Prostate gland (tissue), 2 donors: ENCODE data around the gene RNF114. TPM values are rescaled to one million over a fixed set of nuclear protein-coding genes. Genes with fewer than 3 reads are reported as not detected.

Experiments used
- DNase-seq: peaks from one replicate; pipeline ENCODE4 v3.0.0-alpha.2; 2019; ENCODE audit warnings: low spot score
- H3K27ac ChIP-seq, 2 donors: fragments of 200-600 bp; sonication (generic); 2 replicates each; pipeline ENCODE4 v1.5.1; 2017 to 2019
- H3K27me3 ChIP-seq: fragments of 200-600 bp; sonication (generic); replicated peaks from 2 replicates; pipeline ENCODE4 v1.5.1; 2019; ENCODE audit not compliant: insufficient read depth
- H3K36me3 ChIP-seq, 2 donors: fragments of 200-600 bp; sonication (generic); 1 replicate in 1 of 2; 2 replicates in 1 of 2; pipeline versions ENCODE4 v1.5.1 to v1.8.1; 2017 to 2019
- H3K4me1 ChIP-seq: fragments of 200-600 bp; sonication (generic); replicated peaks from 2 replicates; pipeline ENCODE4 v1.5.1; 2019
- H3K4me3 ChIP-seq, 2 donors: fragments of 200-600 bp; sonication (generic); 2 replicates each; pipeline ENCODE4 v1.5.1; 2017 to 2019
- H3K9me3 ChIP-seq: fragments of 200-600 bp; sonication (generic); 2 replicates; pipeline ENCODE4 v1.5.1; 2017
- CTCF ChIP-seq, 4 experiments: fragments of 200-600 bp in 2 of 4; fragments of 450-650 bp in 2 of 4; sonication (generic) in 2 of 4; IDR thresholded peaks; 1 replicate in 3 of 4; 2 replicates in 1 of 4; pipeline ENCODE4 v1.5.1; 2016 to 2019; ENCODE audit warnings: antibody characterized with exemption in 4 of 4, mild to moderate bottlenecking in 2 of 4, moderate library complexity in 2 of 4
- POLR2A ChIP-seq: fragments of 450-650 bp; IDR thresholded peaks from one replicate; pipeline ENCODE4 v1.6.1; 2016; ENCODE audit warnings: antibody characterized with exemption, mild to moderate bottlenecking
- POLR2AphosphoS5 ChIP-seq: sonication (generic); formaldehyde crosslinking; IDR thresholded peaks from one replicate; pipeline ENCODE4 v1.6.1; 2017; ENCODE audit warnings: antibody characterized with exemption
- WGBS: methylation state at CpG from one replicate; pipeline ENCODE4 v1.1.5; 2018; 5-methylcytosine and 5-hydroxymethylcytosine counted together
- intact Hi-C: fragments of 100-400 bp; cut with DNase I; formaldehyde crosslinking; loops from one replicate; pipeline ENCODE4 v1.14.2; 2022
- total RNA-seq, 2 donors: library from RNA; depleted of rRNA; stranded (reverse); fragments of >200 nt; gene quantifications; one replicate each; pipeline ENCODE4 v1.1.0, GENCODE V29; 2016

Gene RNF114
- total RNA-seq, 2 donors from 2014 or later = 166 to 239 TPM

GRCh38 chr20:49889001-49889934, 46.9 kb upstream of the RNF114 start:
- TF ChIP-seq POLR2AphosphoS5 = no peak
- TF ChIP-seq CTCF (IDR thresholded peaks at IDR 0.05) = no peak
- no peak for TF ChIP-seq POLR2A
- Histone ChIP-seq H3K4me1 (peaks cover 16% of the 10 kb centered on the region), H3K9me3 (no peaks in the 10 kb centered on the region), H3K4me3 (no peak overlapping the region), H3K27ac (peak overlapping the region; percentile 3 to 88), H3K36me3 (no peaks in the 10 kb centered on the region), H3K27me3 (no peaks in the 10 kb centered on the region)
- WGBS = 71% methylated on average over 9 of the region's 9 CpGs
- no peak for DNase-seq
- intact Hi-C loops = no loop called here

DNA sequence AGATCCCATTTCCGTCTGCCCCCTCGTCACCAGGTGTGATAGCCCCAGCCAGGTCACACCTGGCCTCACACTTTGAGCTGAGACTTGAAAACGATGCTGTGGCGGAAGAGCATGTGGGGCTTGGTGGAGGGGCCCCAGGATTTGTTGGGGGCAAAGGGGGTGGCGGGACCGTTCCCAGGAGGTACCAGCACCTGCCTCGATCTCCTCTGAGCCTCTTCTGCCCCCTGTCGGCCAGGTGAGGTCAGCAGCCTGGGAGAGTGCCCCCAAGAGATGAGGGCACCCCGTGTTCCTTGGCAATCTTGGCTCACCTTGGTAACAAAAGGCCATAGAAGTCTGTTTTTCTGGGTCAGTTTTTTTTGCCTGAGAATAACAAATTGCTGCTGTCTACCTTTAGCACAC, 46.3 kb upstream of the RNF114 start:
- peaks cover 16% of the 10 kb centered on the region for H3K4me1 ChIP-seq
- H3K36me3 ChIP-seq = no peaks in the 10 kb centered on the region
- no peaks in the 10 kb centered on the region for H3K9me3 ChIP-seq
- H3K4me3 ChIP-seq = no peak overlapping the region
- TF ChIP-seq CTCF (IDR thresholded peaks at IDR 0.05) (peak in 2 of 4 experiments; percentile 16 to 45), POLR2A (no peak), POLR2AphosphoS5 (no peak)
- DNase-seq = no peak
- no peaks in the 10 kb centered on the region for H3K27me3 ChIP-seq
- H3K27ac ChIP-seq = peak overlapping the region in 1 of 2 donors; percentile 88
- intact Hi-C loops = loop anchor here (10.0 kb wide), 1 partner anchor 345 kb away; no protein-coding TSS in a partner anchor
- 67% methylated on average over 9 of the region's 9 CpGs for WGBS

GRCh38 chr20:49890471-49891361, 45.5 kb upstream of the RNF114 start:
- intact Hi-C loops = loop anchor here (10.0 kb wide), 1 partner anchor 346 kb away; no protein-coding TSS in a partner anchor
- Histone ChIP-seq H3K36me3 (no peaks in the 10 kb centered on the region), H3K9me3 (no peaks in the 10 kb centered on the region), H3K27me3 (no peaks in the 10 kb centered on the region), H3K4me3 (no peak overlapping the region), H3K4me1 (peaks cover 16% of the 10 kb centered on the region), H3K27ac (peak overlapping the region; percentile 4 to 88)
- WGBS = 38% methylated on average over 21 of the region's 21 CpGs
- TF ChIP-seq POLR2A (no peak), POLR2AphosphoS5 (no peak), CTCF (IDR thresholded peaks at IDR 0.05) (no peak)
- no peak for DNase-seq

DNA sequence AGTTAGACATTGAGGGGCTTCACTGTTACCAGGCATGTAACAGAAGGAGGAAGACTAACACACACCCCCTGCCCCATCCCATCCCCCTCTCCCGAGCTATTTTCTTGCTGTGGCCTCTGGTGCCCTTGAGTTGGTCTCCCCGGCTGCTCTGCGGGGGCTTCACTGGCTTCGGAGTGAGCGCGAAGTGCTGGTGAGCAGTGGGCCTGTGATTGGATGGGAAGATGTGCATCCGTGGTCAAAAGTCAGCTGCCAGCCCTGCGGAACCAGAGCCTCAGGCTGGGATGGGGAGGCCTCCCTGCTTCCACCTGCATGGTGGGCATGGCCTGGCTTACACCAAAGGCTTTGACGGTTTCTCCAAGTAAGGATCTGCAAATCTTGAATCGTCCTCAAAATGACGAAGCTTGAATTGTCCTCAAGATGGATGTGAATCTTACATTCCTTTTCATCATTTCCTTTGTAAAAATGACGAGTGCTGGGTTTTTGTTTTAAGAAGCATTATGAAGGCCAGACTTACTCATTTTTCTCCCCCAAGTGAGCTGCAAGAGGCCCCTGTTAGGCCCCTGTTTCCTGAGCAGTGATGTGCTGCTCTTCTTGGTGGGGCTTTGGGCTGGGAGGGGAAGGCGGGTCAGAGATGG, 44.6 kb upstream of the RNF114 start:
- DNase-seq = no peak
- Histone ChIP-seq H3K27me3 (no peaks in the 10 kb centered on the region), H3K4me1 (peaks cover 18% of the 10 kb centered on the region), H3K27ac (peak overlapping the region in 1 of 2 donors; percentile 88), H3K9me3 (no peaks in the 10 kb centered on the region), H3K36me3 (no peaks in the 10 kb centered on the region), H3K4me3 (no peak overlapping the region)
- WGBS = 90% methylated on average over 13 of the region's 13 CpGs
- intact Hi-C loops = loop anchor here (10.0 kb wide), 1 partner anchor 347 kb away; no protein-coding TSS in a partner anchor
- TF ChIP-seq CTCF (IDR thresholded peaks at IDR 0.05) = no peak
- TF ChIP-seq POLR2AphosphoS5 = no peak
- no peak for TF ChIP-seq POLR2A
